ENCODE measurements around the gene POU6F2.

- no peak for TF ChIP-seq POLR2A (IDR thresholded peaks at IDR 0.05; ENCODE audit: low read depth, low read length)
- no peak for TF ChIP-seq CTCF (conservative IDR thresholded peaks at IDR 0.05; ENCODE audit: low read depth, low read length)
- no peak for TF ChIP-seq CEBPB (IDR thresholded peaks at IDR 0.05; ENCODE audit: low read depth, low read length)
- TF ChIP-seq RAD21 (IDR thresholded peaks at IDR 0.05; ENCODE audit: low read length): no peak
Measured at GRCh38 chr7:39128287-39128843, 150.7 kb downstream of the POU6F2 start.

Data from IMR-90 (cell line).